ENCODE data around the gene CS.
"Not testable (repeated sequence)": the region's sequence is repeated elsewhere in the genome, so short reads cannot be mapped to it uniquely, and the experiment has no call there.

CS gene

GRCh38 chr12:56274299-56274698 lies 25.8 kb downstream of the CS start:
- no peak for DNase-seq

GRCh38 chr12:56272468-56272867 lies 27.7 kb downstream of the CS start:
- not testable (repeated sequence) for DNase-seq

- DNase-seq, result peak; percentile 25
Observed at GRCh38 chr12:56271031-56271430, 29.1 kb downstream of the CS start.

GRCh38 chr12:56267443-56268071 lies 32.6 kb downstream of the CS start:
- DNase-seq, result no peak

GRCh38 chr12:56266693-56267442 lies 33.3 kb downstream of the CS start, which contains the start of gene COQ10A:
COQ10A (plus strand) TSS chr12:56266942; CDS start chr12:56267119, 177 bp downstream.
- peak; percentile 81 for DNase-seq

GRCh38 chr12:56266068-56266692 lies 34.0 kb downstream of the CS start:
- not testable (repeated sequence) for DNase-seq

- DNase-seq, result not testable (repeated sequence)
Observed at GRCh38 chr12:56262955-56263354, 37.2 kb downstream of the CS start.

GRCh38 chr12:56261503-56262232 lies 38.5 kb downstream of the CS start:
- peak; percentile 83 for DNase-seq

- DNase-seq, result no peak
Observed at GRCh38 chr12:56260921-56261320, 39.2 kb downstream of the CS start.

- DNase-seq, result no peak
Observed at GRCh38 chr12:56260380-56260779, 39.8 kb downstream of the CS start.

GRCh38 chr12:56258820-56259183 lies 41.3 kb downstream of the CS start:
- DNase-seq, result no peak

- peak; percentile 80 for DNase-seq
Observed at GRCh38 chr12:56258068-56258819, 41.9 kb downstream of the CS start, which contains the start of gene ANKRD52. ANKRD52 (minus strand) TSS chr12:56258384; CDS start chr12:56258269, 115 bp downstream.

GRCh38 chr12:56257491-56258067 lies 42.6 kb downstream of the CS start:
- DNase-seq, result peak; percentile 26

- DNase-seq, result no peak
Observed at GRCh38 chr12:56257071-56257470, 43.1 kb downstream of the CS start.

- DNase-seq, result peak; percentile 35
Observed at GRCh38 chr12:56256326-56256960, 43.7 kb downstream of the CS start.

- DNase-seq, result no peak
Observed at GRCh38 chr12:56255671-56256070, 44.5 kb downstream of the CS start.

GRCh38 chr12:56253091-56253490 lies 47.0 kb downstream of the CS start:
- no peak for DNase-seq

GRCh38 chr12:56252649-56253048 lies 47.5 kb downstream of the CS start:
- no peak for DNase-seq

GRCh38 chr12:56248711-56249110 lies 51.4 kb downstream of the CS start:
- DNase-seq, result no peak

- no peak for DNase-seq
Observed at GRCh38 chr12:56247923-56248322, 52.2 kb downstream of the CS start.

GRCh38 chr12:56244494-56244893 lies 55.6 kb downstream of the CS start:
- no peak for DNase-seq

Data from fibroblast of upper back skin (primary cell).